ENCODE results near the gene INHBE.
"Not testable (repeated sequence)": the region's sequence is repeated elsewhere in the genome, so short reads cannot be mapped to it uniquely, and the experiment has no call there.

INHBE gene

DNA sequence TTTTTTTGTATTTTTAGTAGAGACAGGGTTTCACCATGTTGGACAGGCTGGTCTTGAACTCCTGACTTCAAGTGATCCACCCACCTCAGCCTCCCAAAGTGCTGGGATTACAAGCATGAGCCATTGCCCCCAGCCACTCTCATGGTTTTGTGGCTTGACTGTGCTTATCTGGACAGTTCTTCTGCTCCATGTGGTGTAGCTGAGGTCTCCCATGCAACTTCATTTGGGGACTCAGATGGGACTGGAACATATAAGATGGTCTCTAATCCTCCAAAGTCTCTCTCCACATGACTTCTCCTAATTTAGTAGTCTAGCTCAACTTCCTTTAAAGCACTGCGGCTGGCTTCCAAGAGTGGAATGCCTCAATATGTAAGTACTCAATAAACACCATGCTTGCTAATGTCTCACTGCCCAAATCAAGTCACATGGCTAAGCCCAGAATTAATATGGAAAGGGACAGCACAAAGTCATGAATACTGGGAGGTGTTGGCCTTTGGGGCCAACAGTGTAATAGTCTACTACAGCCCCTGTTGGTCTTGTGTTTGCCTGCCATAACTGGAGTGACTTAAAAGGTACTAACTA lies 13.2 kb upstream of the INHBE start:
- no peak for DNase-seq

DNA sequence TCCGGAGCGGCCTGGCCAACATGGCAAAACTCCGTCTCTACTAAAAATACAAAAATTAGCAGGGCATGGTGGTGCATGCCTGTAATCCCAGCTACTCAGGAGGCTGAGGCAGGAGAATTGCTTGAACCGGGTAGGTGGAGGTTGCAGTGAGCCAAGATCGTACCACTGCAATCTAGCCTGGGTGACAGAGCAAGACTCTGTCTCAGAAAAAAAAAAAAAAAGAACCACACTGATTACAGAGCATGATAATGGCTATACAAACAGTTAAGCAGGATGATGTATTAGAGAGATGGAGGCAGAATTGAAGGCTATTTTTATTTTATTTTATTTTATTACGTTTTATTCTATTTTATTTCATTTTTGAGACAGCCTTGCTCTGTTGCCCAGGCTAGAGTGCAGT lies 10.8 kb upstream of the INHBE start:
- not testable (repeated sequence) for DNase-seq

DNA sequence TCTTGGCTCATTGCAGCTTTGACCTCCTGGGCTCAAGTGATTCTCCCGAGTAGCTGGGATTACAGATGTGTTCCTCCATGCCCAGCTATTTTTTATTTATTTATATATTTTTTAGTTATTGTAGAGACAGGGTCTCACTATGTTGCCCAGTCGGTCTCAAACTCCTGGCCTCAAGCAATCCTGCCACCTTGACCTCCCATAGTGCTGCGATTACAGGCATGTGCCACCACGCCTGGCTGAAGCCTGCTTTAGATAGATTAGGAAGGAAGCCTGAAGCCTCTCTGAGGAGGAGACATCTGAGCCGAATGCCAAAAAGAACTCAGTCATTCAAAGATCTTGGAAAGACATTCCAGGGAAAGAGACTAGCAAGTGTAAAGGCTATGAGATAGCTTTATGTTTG lies 10.4 kb upstream of the INHBE start:
- no peak for DNase-seq

DNA sequence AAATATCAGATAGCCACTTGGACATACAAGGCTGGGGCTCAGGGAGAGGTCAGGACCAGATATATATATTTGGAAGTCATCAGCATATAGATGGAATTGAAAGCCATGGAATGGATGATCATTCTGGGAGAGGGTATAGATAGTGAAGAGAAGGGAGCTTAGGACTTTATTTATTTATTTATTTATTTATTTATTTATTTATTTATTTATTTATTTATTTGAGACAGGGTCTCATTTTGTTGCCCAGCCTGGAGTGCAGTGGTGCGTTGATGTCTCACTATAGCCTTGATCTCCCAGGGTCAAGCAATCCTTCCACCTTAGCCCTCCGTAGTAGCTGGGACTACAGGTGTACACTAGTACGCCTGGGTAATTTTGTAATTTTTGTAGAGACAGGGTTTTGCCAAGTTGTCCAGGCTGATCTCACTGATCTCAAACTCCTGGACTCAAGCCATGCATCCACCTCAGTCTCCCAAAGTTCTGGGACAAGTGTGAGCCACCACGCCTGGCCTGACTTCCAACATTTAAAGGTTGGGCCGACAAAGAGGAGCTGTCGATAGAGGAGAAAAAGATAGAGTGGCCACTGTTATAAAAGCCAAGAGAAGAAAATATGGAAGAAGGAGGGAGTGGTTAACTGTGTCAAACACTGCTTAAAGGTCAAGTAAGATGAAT lies 8.7 kb upstream of the INHBE start:
- DNase-seq: no peak

DNA sequence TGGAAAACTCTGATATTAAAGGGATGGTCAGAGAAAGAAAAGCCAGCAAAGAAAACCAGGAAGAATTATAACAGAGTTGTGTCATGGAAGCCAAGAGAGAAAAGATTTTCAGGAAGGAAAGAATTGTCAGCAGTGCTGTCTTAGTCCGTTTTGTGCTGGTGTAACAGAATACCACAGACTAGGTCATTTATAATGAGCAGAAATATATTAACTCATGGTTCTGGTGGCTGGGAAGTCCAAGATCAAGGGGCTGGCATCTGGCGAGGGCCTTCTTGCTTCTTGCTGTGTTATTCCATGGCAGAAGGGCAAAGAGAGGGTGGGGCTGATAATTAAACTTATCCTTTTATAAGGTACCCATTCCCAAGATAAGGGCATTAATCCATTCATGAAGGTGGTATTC lies 6.4 kb upstream of the INHBE start:
- DNase-seq: no peak

DNA sequence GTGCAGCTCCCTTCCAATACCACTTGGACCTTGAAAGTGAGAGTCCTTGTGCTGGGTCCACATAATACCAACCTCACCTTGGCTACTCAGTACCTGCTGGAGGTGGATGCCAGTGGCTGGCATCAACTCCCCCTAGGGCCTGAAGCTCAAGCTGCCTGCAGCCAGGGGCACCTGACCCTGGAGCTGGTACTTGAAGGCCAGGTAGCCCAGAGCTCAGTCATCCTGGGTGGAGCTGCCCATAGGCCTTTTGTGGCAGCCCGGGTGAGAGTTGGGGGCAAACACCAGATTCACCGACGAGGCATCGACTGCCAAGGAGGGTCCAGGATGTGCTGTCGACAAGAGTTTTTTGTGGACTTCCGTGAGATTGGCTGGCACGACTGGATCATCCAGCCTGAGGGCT lies 5.7 kb upstream of the INHBE start:
- DNase-seq: no peak

DNA sequence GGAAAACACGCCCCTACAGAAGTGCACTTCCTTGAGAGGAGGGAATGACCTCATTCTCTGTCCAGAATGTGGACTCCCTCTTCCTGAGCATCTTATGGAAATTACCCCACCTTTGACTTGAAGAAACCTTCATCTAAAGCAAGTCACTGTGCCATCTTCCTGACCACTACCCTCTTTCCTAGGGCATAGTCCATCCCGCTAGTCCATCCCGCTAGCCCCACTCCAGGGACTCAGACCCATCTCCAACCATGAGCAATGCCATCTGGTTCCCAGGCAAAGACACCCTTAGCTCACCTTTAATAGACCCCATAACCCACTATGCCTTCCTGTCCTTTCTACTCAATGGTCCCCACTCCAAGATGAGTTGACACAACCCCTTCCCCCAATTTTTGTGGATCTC lies 5.0 kb upstream of the INHBE start:
- DNase-seq: no peak

DNA sequence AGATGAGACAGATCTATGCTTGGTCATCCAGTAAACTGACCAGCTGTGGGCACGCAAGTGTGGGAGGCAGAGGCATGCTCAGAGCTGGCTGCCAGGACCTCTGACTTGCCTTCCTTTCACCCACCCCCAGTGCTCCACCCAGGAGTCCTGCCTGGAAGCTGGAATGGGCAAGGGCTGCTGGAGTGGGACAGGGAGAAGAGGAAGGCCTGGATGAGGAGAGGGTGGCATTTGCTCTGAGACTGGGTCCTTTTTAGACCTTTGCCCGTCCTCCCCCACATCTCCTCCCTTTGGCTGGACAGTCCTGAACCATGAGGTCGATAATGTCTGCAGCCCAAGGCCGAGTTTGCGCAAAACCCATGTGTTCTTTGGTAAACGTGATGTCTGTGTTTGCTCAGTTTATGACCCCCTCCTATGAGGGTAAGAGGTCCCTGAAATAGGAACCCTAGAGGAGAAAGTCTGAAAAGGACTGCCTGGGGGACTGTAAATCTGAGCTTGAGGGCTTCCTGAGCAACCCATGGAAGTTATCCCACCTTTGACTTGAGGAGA lies 3.8 kb upstream of the INHBE start:
- peak; percentile 18 for DNase-seq

DNA sequence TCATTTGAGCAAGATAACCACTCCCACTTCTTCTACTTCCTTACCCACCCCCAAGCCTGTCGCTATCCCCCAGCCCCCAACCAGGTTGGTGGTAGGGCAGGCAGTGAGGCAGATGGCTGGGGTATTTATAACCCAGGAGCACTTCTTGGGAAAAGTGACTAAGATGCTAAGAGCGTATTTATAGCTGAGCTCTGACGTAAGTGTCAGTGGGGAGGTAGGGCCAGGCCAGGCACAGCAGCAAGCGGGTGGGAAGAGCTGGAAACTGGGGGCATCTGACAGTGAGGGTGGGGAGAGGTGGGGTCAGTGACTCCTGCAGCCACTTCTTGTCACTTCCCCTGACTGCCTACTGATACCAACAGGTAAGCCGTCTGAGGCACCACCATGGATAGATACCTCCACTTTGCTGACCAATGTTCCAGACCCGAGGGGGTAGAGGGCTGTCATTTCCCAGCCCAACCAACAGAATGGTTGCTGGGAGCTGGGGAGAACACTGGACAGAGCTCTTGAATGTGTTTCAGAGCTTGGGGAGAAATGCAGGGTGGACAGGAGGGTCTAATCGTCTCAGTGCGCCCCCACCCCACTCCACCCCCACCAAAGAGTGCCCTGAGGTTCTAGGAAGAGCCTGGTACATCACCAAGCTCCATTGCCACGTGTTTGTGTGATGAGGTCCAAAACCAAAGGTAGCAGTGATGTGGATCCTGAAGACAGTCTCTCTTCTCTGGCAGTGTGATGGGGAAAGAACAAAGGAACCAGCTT lies 2.7 kb upstream of the INHBE start:
- peak; percentile 80 for DNase-seq

DNA sequence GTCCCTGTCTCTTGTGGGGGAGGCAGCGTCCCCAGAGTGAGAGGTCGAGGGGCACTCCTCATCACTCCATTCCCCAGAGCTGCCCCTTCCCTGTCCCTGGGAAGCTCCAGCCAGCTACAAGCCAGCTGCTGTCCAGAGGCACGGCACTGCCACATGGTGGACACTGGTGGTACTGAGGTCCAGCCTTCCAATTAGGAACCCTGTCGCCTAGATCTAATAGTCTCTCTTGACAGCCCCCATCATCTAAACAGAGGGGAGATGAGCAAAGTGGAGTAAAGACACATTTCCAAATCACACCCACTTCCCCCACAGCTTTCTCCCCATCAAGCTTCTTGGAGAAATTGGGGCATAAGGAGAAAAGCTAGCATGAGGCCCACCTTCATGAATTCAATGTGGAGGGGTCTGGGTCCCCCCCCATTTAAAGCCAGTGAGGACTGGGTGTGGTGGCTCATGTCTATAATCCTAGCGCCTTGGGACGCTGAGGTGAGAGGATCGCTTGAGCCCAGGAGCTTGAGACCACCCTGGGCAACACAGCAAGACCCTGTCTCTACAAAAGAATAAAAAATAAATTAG lies 2.1 kb upstream of the INHBE start:
- DNase-seq: peak; percentile 68

DNA sequence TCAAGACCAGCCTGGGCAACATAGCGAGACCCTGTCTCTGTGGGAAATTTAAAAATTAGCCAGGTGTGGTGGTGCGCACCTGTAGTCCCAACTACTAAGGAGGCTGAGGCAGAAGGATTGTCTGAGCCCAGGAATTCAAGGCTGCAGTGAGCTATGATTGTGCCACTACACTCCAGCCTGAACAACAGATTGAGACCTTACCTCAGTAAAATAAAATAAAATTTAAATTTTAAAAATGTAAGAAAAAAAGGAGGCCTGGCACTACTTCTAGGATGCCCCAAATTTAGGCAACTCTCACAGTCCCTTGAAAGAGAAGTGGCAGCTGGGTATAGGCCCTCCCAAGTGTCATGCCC lies 918 bp upstream of the INHBE start:
- no peak for DNase-seq

DNA sequence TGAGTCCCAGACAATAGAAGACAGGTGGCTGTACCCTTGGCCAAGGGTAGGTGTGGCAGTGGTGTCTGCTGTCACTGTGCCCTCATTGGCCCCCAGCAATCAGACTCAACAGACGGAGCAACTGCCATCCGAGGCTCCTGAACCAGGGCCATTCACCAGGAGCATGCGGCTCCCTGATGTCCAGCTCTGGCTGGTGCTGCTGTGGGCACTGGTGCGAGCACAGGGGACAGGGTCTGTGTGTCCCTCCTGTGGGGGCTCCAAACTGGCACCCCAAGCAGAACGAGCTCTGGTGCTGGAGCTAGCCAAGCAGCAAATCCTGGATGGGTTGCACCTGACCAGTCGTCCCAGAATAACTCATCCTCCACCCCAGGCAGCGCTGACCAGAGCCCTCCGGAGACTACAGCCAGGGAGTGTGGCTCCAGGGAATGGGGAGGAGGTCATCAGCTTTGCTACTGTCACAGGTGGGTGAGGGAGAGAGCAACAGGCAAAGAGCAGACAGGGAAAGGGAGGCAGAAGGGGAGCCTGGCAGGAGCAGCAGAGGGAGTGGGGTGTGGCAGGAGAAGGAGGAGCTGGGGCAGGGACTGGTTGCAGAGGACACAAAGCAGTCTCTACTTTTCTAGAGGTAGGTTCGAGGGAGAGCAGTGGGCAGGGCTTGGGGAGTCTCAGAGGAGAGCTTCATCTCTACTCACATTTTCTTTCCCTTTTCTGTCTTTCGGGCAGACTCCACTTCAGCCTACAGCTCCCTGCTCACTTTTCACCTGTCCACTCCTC lies 452 bp downstream of the INHBE start:
- peak; percentile 53 for DNase-seq

DNA sequence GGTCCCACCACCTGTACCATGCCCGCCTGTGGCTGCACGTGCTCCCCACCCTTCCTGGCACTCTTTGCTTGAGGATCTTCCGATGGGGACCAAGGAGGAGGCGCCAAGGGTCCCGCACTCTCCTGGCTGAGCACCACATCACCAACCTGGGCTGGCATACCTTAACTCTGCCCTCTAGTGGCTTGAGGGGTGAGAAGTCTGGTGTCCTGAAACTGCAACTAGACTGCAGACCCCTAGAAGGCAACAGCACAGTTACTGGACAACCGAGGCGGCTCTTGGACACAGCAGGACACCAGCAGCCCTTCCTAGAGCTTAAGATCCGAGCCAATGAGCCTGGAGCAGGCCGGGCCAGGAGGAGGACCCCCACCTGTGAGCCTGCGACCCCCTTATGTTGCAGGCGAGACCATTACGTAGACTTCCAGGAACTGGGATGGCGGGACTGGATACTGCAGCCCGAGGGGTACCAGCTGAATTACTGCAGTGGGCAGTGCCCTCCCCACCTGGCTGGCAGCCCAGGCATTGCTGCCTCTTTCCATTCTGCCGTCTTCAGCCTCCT lies 1.1 kb downstream of the INHBE start:
- DNase-seq: peak; percentile 64

DNA sequence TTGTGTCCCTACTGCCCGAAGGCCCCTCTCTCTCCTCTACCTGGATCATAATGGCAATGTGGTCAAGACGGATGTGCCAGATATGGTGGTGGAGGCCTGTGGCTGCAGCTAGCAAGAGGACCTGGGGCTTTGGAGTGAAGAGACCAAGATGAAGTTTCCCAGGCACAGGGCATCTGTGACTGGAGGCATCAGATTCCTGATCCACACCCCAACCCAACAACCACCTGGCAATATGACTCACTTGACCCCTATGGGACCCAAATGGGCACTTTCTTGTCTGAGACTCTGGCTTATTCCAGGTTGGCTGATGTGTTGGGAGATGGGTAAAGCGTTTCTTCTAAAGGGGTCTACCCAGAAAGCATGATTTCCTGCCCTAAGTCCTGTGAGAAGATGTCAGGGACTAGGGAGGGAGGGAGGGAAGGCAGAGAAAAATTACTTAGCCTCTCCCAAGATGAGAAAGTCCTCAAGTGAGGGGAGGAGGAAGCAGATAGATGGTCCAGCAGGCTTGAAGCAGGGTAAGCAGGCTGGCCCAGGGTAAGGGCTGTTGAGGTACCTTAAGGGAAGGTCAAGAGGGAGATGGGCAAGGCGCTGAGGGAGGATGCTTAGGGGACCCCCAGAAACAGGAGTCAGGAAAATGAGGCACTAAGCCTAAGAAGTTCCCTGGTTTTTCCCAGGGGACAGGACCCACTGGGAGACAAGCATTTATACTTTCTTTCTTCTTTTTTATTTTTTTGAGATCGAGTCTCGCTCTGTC lies 1.8 kb downstream of the INHBE start:
- no peak for DNase-seq

DNA sequence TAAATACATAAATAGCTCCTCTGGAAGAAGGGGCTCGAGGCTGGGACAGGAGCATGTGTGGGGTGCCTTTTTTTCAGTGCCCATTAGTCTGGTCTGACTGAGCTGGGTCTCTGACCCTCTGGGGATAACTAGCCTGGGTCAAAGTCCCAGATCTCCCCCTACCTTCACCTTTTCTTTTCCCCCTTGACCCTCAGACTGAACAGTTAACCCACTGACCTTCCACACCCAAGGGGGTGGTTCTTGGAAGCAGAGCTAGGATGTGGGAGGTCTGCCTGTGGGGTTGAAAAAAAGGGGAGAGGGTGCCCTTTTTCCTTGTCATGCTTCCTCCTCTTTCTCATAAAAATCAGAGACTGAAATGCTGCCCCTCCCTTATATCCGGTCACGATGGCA lies 3.6 kb downstream of the INHBE start:
- no peak for DNase-seq

DNA sequence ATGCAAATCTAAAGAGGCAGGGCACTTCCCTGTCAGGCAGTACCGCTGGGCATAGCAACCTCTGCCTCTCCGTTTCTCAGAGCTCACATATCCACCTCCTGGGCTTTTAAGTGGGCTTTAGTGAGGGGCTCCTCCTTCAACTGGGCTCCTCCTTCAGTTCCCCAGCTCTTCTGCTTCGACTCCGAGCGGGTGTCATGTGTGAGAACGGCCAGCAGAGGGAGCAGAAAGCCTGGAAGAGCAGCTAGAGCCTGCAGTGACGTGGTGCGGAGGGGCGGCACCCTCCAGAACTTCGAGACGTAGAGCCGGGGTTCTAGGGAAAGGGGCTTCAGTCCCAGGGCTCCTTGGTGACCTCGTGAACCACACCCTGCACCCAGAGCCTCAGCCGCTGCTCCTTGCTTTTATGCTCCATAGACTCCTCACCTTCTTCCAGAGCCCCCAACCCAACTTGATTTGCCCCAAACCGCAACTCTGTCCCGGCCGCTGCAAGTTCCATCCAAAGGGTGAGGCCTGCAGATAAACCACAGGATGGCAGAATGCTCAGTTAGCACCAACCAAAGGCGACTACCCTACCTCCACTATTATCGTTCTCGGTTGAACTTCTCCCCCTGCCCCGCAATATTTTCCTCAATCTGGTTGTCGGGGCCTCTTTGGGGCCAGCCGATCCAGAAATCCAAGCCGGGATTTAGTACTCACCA lies 4.1 kb downstream of the INHBE start:
- peak; percentile 90 for DNase-seq

DNA sequence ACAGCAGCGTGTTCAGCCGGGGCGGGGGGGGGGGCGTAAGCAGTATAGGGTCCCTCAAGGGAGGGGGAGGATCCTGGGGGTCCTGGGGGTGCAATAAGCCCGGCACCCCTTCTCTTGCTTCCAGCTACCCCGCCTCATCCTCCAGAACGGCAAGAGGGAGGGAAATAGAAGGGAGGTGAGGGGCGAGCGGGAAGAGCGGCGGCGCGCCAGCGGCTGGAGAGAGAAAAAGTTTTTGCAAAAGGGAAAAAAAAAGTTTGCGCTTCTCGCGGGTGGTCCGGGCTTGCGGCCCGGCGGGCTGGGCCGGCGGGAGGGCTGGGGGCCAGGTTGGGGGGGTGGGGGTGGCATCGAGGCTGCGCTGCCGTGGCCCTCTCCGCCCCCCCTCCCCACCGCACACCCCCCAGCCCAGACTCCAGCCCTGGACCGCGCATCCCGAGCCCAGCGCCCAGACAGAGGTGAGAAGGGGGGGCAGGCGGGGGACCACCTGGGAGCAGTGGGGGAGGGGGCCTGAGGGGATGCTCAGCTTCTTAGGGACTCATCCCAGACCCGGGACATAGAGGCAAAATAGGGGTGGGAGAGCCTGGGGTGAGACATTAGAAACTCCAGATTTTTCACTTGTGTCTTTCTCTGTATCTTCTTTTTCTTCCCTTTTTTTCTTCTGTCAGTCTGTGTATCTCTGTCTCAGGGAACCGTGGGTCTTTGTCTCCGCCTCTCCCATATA lies 4.8 kb downstream of the INHBE start, which contains the start of gene GLI1:
Gene GLI1, plus strand, starts transcription at position 36 of the 718 bp plus-strand sequence. CDS start 3,907 bp downstream, outside the sequence.
- no peak for DNase-seq

DNA sequence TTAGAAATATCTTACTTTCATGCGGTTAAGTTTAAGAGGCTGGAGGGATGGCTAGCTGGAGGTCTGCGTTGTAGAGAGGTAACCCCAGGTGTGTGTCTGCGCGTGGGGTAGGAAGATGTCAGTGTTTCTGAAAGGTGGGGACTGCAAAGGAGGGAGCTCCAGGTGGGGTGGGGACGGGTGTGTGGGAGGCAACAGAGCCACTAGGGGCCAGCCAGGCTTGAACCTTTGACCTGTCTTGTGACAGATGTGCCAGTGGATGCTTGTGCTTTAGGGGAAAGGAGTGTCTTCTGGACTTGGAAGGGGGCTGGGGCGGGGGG lies 5.3 kb downstream of the INHBE start:
- no peak for DNase-seq

DNA sequence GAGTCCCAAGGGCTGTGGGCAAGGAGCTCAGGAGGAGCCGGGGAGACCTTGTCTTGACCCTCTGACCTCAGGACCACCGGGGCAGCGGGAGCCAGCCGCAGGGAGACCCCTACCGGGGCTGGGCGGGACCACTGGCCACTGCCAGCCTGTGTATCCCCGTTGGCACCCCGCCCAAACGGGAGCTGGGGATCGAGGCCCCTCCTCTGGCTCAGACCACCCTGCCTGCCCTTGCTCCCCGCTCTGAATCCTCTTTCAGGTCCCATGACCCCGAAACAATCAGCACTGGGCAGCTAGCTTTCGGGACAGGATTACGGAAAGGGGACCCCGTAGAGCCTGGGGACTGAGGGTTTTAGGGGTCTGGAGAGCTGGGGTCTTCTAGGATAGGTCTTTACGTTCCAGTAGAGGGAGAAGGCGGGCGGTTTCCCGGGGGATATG lies 5.8 kb downstream of the INHBE start:
- no peak for DNase-seq

DNA sequence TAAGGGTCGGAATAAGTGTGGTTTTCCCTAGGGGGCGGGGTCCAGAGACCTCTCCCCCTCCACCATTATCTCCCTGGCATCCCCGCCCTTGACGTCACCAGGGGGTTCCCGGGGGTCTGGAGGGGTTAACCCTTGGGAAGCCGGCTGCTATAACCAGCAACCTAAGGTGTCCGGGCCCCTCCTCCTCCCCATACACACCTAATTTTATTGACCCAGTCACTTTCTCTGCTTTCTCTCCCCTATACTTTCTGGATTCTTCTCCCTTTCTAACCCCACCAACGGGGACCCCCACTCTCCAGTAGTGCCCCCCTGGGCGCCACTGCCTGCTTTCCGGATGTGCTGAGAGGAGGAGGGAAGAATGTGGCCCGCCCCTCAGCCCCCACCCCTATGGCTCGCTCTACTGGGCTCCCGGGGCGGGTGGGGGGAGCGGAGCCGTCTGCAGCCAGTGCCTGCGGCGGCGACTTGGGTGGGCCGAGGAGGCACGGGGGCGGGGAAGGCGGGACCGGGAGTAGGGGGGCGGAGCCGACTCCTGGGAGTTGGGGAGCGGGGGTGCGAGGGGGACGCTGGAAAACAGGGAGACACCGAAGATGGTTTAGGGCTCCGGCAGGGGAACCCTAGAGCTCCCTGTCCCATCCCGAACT lies 6.3 kb downstream of the INHBE start:
- peak; percentile 36 for DNase-seq
